ENCODE results near the gene TEK. TPM values are rescaled to one million over a fixed set of nuclear protein-coding genes. Genes with fewer than 3 reads are reported as not detected.

TEK gene
- total RNA-seq, 3 donors from 2014 or later, result 0.05 TPM; not detected in 2

DNA sequence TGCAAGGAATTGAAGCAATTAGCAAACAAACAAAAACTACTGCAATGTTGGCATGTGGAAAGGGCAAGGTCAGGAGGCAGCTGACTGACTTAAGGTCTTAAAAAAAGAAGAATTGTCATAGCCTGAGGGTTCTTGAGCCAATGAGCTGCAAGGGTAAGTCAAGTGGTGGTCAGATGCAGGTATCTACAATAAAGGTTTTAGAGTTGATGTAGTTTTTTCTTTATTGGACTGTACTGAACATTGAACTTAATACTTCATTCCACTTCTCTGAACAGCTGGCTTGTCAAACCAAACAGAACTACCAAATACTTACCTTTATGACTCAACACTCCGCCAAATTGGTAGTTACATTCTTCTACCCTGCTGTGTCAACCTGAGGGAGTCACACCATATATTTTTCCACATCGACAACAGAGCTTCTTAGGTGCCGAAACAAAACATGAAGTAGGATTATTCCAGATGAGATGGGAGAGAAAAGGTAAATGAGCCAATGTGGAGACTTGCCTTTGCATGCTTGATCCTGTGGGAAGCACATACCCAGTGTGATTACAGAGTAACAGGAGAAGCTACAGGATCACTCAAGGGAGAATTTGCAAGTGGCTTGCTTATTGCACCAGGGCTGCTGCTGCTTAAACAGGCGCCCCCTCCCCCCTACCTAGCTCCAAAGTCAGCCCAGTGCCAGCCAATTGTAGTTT, 152.6 kb downstream of the TEK start:
- DNase-seq, result no peak
- ATAC-seq, result no peak
- no peak overlapping the region for H3K4me3 Mint-ChIP-seq
- H3K27me3 Mint-ChIP-seq (ENCODE audit: low read depth), result peaks cover 2% of the 10 kb centered on the region
- no peaks in the 10 kb centered on the region for H3K36me3 Mint-ChIP-seq (ENCODE audit: insufficient read depth)
- H3K4me1 Mint-ChIP-seq (ENCODE audit: low read depth), result no peaks in the 10 kb centered on the region
- H3K9me3 Mint-ChIP-seq, result no peaks in the 10 kb centered on the region

DNA sequence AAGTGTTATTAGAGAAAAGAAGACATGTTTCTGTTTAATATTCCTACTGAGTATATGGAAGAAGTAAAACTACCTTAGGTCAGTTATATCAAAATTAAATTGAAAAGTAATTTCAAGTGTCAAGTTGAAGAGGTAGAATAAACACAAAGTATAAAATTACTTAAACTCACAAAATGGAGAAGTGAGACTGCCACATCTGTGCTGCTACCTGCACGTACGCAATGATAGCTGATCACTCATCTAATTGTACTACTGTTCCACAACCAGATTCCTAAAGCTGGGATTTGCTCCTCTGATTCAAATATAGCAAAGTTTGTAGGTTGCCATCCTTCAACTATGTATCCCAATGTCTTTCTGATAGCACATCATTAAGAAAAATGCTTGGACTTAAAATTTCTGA, 163.1 kb downstream of the TEK start:
- Mint-ChIP-seq H3K4me3 (no peak overlapping the region), H3K27me3 (ENCODE audit: low read depth) (no peaks in the 10 kb centered on the region), H3K36me3 (ENCODE audit: insufficient read depth) (no peaks in the 10 kb centered on the region), H3K9me3 (no peaks in the 10 kb centered on the region), H3K4me1 (ENCODE audit: low read depth) (peaks cover 3% of the 10 kb centered on the region)
- ATAC-seq (no peak), DNase-seq (no peak)

- peaks cover 3% of the 10 kb centered on the region for H3K4me1 Mint-ChIP-seq (ENCODE audit: low read depth)
- no peak overlapping the region for H3K4me3 Mint-ChIP-seq
- no peaks in the 10 kb centered on the region for H3K27me3 Mint-ChIP-seq (ENCODE audit: low read depth)
- ATAC-seq (no peak), DNase-seq (no peak)
- H3K9me3 Mint-ChIP-seq, result no peaks in the 10 kb centered on the region
- no peaks in the 10 kb centered on the region for H3K36me3 Mint-ChIP-seq (ENCODE audit: insufficient read depth)
Measured at GRCh38 chr9:27273186-27273585, 164.2 kb downstream of the TEK start.

GRCh38 chr9:27276193-27277030, 167.4 kb downstream of the TEK start:
- DNase-seq (no peak), ATAC-seq (no peak)
- Mint-ChIP-seq H3K27me3 (ENCODE audit: low read depth) (peaks cover 2% of the 10 kb centered on the region), H3K9me3 (no peaks in the 10 kb centered on the region), H3K36me3 (ENCODE audit: insufficient read depth) (no peaks in the 10 kb centered on the region), H3K4me3 (no peak overlapping the region), H3K4me1 (ENCODE audit: low read depth) (peaks cover 3% of the 10 kb centered on the region)

DNA sequence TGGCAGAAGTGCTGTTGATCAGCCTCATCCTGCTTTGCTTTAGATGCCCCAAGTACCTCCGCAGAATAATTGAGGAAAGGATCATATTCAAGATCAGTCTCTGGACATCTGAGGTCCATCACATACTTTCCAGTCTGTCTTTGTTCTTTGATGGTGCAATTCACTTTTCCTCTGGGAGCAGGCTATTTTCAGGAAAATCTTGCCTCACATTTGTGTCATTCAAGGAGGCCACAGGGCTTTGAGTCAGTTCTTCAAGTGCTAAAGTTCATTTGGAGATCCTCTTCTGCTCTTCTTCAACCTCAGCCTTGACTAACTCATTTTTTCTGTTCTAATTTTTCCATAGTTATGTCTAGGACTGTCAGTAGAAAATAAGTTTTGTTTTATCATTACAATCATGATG, 169.3 kb downstream of the TEK start:
- DNase-seq (no peak), ATAC-seq (no peak)
- Mint-ChIP-seq H3K36me3 (ENCODE audit: insufficient read depth) (no peaks in the 10 kb centered on the region), H3K4me1 (ENCODE audit: low read depth) (peaks cover 3% of the 10 kb centered on the region), H3K4me3 (no peak overlapping the region), H3K9me3 (no peaks in the 10 kb centered on the region), H3K27me3 (ENCODE audit: low read depth) (peaks cover 7% of the 10 kb centered on the region)

- no peak for DNase-seq
- peaks cover 3% of the 10 kb centered on the region for H3K4me1 Mint-ChIP-seq (ENCODE audit: low read depth)
- no peak for ATAC-seq
- H3K4me3 Mint-ChIP-seq, result no peak overlapping the region
- H3K9me3 Mint-ChIP-seq, result no peaks in the 10 kb centered on the region
- no peaks in the 10 kb centered on the region for H3K36me3 Mint-ChIP-seq (ENCODE audit: insufficient read depth)
- peaks cover 9% of the 10 kb centered on the region for H3K27me3 Mint-ChIP-seq (ENCODE audit: low read depth)
Measured at GRCh38 chr9:27279611-27280010, 170.6 kb downstream of the TEK start.

Other genes with a start within 250 kb of the TEK start
- gene CAAP1, start 216.4 kb upstream of the TEK start, total RNA-seq, result 10 to 100 TPM; 23.4 to 27.0 (median 24.9) TPM
- 10 to 100 TPM; 54.4 to 56.8 (median 55.4) TPM for gene PLAA, start 162.0 kb upstream of the TEK start, total RNA-seq
- gene IFT74, start 152.8 kb upstream of the TEK start, total RNA-seq, result 1 to 10 TPM; 6.4 to 8.8 (median 7.0) TPM
- gene LRRC19, start 103.6 kb upstream of the TEK start, total RNA-seq, result not detected
- not detected for gene EQTN, start 187.9 kb downstream of the TEK start, total RNA-seq

Data from activated T-cell treated with anti-CD3 and anti-CD28 coated beads, Interleukin-2, amount 50 U/mL, for 4 hours (primary cell).